Retinal pigment epithelial cell (primary cell): ENCODE data around the gene GNAT2.
A peak's percentile ranks its signal among the peaks of the same experiment; 100 is the strongest.

Experiments used
- DNase-seq: peaks from one replicate; pipeline ENCODE4 v3.0.0-alpha.2; 2010; ENCODE audit warnings: low read depth
- H3K4me3 ChIP-seq: 2 replicates; pipeline ENCODE4 v1.5.1; 2011; ENCODE audit warnings: mild to moderate bottlenecking, low read length, control low read depth, moderate library complexity
- TF ChIP-seq, protein P1 (sequence below): conservative IDR thresholded peaks from 2 replicates; pipeline ENCODE4 v1.5.1; 2011; ENCODE audit warnings: low read depth, low read length, control low read depth, inconsistent platforms

The GNAT2 gene

DNA sequence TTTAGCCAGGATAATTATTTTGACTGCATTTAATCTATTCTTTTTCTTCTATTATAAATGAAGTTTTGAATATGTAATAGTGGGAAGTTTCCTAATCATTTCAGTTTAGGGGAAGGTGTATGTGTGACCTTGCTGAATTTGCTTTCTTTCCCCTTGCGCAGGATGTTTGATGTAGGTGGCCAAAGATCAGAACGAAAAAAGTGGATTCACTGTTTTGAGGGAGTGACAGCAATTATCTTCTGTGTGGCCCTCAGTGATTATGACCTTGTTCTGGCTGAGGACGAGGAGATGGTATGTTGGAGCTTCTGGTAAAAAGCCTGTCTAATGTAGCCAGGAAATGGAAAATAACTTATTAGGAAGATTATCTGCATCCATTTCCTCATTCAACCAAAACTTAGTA is 33.4 kb downstream of the GNAT2 start:
- TF ChIP-seq, protein P1, sequence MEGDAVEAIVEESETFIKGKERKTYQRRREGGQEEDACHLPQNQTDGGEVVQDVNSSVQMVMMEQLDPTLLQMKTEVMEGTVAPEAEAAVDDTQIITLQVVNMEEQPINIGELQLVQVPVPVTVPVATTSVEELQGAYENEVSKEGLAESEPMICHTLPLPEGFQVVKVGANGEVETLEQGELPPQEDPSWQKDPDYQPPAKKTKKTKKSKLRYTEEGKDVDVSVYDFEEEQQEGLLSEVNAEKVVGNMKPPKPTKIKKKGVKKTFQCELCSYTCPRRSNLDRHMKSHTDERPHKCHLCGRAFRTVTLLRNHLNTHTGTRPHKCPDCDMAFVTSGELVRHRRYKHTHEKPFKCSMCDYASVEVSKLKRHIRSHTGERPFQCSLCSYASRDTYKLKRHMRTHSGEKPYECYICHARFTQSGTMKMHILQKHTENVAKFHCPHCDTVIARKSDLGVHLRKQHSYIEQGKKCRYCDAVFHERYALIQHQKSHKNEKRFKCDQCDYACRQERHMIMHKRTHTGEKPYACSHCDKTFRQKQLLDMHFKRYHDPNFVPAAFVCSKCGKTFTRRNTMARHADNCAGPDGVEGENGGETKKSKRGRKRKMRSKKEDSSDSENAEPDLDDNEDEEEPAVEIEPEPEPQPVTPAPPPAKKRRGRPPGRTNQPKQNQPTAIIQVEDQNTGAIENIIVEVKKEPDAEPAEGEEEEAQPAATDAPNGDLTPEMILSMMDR: no peak

DNA sequence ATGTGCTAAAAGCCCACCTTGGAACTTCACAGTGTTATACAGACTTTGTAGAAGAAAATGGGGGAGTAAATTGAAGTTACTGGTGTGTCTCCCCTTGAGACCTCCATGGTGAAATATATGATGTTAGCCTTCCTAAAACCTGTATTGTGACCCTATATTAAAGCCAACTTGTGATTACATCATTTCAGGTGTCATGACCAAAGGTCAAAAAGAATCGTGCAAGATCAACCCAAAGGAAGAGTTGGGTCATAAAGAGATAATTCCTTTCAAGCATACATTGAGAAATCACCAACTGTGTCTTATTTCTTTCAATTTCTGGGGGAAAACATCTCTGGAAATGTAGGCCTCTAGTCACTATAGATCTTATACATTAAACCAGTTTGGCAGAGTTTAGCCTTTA is 34.6 kb downstream of the GNAT2 start:
- no peak for DNase-seq
- TF ChIP-seq, protein P1: no peak
- H3K4me3 ChIP-seq: no peak overlapping the region

More for the DNA sequence above, 33.4 kb downstream of the GNAT2 start:
- H3K4me3 ChIP-seq: no peak overlapping the region
- DNase-seq: no peak

DNA sequence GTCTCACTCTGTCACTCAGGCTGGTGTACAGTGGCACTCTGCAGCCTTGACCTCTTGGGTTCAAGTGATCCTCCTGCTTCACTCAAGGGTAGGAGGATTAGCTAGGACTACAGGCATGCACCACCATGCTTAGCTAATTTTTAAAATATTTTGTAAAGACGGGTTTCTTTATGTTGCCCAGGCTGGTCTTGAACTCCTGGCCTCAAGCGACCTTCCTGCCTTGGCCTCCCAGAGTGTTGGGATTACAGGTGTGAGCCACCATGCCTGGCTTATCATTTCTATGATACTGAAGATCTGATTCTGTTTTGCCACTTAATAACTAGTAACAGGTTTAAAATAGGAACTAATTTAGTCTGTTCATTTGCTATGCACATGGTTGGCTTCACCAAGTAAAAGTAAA is 37.4 kb downstream of the GNAT2 start:
- TF ChIP-seq, protein P1: no peak
- DNase-seq: no peak
- H3K4me3 ChIP-seq: no peak overlapping the region

GRCh38 chr1:109579491-109579890 is 39.9 kb downstream of the GNAT2 start:
- no peak overlapping the region for H3K4me3 ChIP-seq
- TF ChIP-seq, protein P1: no peak
- DNase-seq: no peak

DNA sequence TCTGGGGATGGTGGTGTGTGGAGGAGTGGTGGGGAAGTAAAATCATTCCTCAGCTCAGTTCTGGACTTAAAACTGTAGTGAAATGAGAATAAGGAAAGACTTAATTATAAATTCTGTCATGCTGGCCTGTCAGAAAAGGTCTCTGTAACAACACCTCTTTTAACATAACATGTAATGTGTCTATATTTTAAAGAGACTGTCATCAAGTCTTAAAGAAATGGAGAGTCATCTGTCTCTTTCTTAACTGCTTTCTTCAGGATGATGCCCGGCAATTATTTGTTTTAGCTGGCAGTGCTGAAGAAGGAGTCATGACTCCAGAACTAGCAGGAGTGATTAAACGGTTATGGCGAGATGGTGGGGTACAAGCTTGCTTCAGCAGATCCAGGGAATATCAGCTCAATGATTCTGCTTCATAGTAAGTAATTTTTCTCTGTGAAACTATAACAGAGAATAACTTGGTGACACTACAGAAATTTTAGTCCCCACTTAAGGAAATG is 40.4 kb downstream of the GNAT2 start:
- TF ChIP-seq, protein P1: no peak
- H3K4me3 ChIP-seq: no peak overlapping the region

DNA sequence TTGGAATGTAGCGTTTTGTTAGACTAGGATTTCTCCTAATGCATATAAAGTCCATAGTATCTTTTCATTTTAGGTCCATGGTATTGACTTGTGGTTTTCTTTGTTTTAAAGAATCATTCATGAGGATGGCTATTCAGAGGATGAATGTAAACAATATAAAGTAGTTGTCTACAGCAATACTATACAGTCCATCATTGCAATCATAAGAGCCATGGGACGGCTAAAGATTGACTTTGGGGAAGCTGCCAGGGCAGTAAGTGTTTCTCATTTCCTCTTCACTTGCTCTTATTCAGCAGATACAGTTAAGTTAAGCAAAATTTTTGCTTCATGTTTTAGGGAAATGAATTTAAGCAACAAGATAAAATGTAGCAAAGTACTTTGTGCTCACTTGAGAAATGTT is 45.6 kb downstream of the GNAT2 start:
- TF ChIP-seq, protein P1: no peak
- DNase-seq: no peak
- H3K4me3 ChIP-seq: no peak overlapping the region

More for the DNA sequence above, 40.4 kb downstream of the GNAT2 start:
- DNase-seq: no peak

- peak; percentile 11 for DNase-seq
- no peak overlapping the region for H3K4me3 ChIP-seq
- TF ChIP-seq, protein P1: no peak
Measured at GRCh38 chr1:109570414-109570813, 49.0 kb downstream of the GNAT2 start.
